ENCODE results near the gene PRX. TPM values are rescaled to one million over a fixed set of nuclear protein-coding genes. Genes with fewer than 3 reads are reported as not detected.

The PRX gene
- total and polyA plus RNA-seq, 2 experiments from 2014 or later = 4.2 TPM

DNA sequence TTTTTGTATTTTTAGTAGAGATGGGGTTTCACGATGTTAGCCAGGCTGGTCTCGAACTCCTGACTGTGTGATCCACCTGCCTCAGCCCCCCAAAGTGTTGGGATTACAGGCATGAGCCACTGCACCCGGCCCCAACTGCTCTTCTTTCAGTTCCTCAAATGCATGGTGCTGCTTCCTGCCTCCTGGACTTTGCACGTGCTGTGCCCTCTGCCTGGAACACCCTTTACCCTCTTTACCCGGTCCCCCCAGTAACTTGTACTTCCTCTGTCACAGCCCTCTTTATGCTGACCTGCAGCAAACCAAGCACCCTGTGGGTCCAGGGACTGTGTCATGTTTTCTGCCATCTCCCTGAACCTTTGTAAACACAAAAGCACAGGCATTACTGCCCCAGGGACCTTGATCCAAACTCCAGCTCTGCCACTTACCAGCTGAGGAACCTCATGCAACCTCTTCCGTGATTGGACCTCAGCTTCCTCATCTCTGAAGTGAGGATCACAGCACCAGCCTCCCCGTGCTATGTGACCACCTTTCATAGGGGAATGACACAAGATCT lies 48.6 kb upstream of the PRX start:
- Histone ChIP-seq H3K27ac (ENCODE audit: low read depth) (no peak overlapping the region), H3K4me3 (no peak overlapping the region), H3K4me1 (ENCODE audit: insufficient read depth) (no peaks in the 10 kb centered on the region; the same call in 1 of the 2 replicates), H3K79me2 (replicated peaks; ENCODE audit: insufficient read depth) (no peaks in the 10 kb centered on the region), H3K9me2 (ENCODE audit: insufficient read depth) (no peaks in the 10 kb centered on the region), H3K4me2 (no peak overlapping the region), H3K27me3 (ENCODE audit: insufficient read depth) (peaks cover 9% of the 10 kb centered on the region), H2AFZ (no peak overlapping the region), H3F3A (replicated peaks; ENCODE audit: low read depth) (no peaks in the 10 kb centered on the region; the same call in 1 of the 2 replicates), H3K36me3 (ENCODE audit: insufficient read depth) (no peaks in the 10 kb centered on the region), H4K20me1 (replicated peaks; ENCODE audit: insufficient read depth) (no peaks in the 10 kb centered on the region)
- DNase-seq (ENCODE audit: low spot score) = no peak
- ATAC-seq = no peak
- H3K27me3 Mint-ChIP-seq (ENCODE audit: insufficient read depth, low read depth, poor library complexity) = peaks cover 22% of the 10 kb centered on the region
- TF ChIP-seq ZNF114 (CRISPR knock-in tag; IDR thresholded peaks at IDR 0.05) (no peak), STAT1 (IDR thresholded peaks at IDR 0.05; ENCODE audit: unreplicated experiment) (no peak), NANOG (IDR thresholded peaks at IDR 0.05; ENCODE audit: borderline replicate concordance) (no peak), JUNB (IDR thresholded peaks at IDR 0.05; ENCODE audit: unreplicated experiment) (no peak), POLR2AphosphoS5 (IDR thresholded peaks at IDR 0.05; ENCODE audit: low read depth) (no peak), EZH2 (IDR thresholded peaks at IDR 0.05; ENCODE audit: low read depth, unreplicated experiment) (no peak), EZH2phosphoT487 (IDR thresholded peaks at IDR 0.05; ENCODE audit: unreplicated experiment) (no peak), ZNF331 (CRISPR knock-in tag; IDR thresholded peaks at IDR 0.05; ENCODE audit: low read depth) (no peak), CREB1 (CRISPR knock-in tag; IDR thresholded peaks at IDR 0.05; ENCODE audit: low read depth) (no peak)
- TF ChIP-seq, protein P1, sequence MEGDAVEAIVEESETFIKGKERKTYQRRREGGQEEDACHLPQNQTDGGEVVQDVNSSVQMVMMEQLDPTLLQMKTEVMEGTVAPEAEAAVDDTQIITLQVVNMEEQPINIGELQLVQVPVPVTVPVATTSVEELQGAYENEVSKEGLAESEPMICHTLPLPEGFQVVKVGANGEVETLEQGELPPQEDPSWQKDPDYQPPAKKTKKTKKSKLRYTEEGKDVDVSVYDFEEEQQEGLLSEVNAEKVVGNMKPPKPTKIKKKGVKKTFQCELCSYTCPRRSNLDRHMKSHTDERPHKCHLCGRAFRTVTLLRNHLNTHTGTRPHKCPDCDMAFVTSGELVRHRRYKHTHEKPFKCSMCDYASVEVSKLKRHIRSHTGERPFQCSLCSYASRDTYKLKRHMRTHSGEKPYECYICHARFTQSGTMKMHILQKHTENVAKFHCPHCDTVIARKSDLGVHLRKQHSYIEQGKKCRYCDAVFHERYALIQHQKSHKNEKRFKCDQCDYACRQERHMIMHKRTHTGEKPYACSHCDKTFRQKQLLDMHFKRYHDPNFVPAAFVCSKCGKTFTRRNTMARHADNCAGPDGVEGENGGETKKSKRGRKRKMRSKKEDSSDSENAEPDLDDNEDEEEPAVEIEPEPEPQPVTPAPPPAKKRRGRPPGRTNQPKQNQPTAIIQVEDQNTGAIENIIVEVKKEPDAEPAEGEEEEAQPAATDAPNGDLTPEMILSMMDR (conservative IDR thresholded peaks at IDR 0.05; ENCODE audit: low read depth in 2 of 2) = no peak
- TF ChIP-seq, protein P2, sequence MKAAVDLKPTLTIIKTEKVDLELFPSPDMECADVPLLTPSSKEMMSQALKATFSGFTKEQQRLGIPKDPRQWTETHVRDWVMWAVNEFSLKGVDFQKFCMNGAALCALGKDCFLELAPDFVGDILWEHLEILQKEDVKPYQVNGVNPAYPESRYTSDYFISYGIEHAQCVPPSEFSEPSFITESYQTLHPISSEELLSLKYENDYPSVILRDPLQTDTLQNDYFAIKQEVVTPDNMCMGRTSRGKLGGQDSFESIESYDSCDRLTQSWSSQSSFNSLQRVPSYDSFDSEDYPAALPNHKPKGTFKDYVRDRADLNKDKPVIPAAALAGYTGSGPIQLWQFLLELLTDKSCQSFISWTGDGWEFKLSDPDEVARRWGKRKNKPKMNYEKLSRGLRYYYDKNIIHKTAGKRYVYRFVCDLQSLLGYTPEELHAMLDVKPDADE (IDR thresholded peaks at IDR 0.05) = no peak
- TF ChIP-seq, protein P3, sequence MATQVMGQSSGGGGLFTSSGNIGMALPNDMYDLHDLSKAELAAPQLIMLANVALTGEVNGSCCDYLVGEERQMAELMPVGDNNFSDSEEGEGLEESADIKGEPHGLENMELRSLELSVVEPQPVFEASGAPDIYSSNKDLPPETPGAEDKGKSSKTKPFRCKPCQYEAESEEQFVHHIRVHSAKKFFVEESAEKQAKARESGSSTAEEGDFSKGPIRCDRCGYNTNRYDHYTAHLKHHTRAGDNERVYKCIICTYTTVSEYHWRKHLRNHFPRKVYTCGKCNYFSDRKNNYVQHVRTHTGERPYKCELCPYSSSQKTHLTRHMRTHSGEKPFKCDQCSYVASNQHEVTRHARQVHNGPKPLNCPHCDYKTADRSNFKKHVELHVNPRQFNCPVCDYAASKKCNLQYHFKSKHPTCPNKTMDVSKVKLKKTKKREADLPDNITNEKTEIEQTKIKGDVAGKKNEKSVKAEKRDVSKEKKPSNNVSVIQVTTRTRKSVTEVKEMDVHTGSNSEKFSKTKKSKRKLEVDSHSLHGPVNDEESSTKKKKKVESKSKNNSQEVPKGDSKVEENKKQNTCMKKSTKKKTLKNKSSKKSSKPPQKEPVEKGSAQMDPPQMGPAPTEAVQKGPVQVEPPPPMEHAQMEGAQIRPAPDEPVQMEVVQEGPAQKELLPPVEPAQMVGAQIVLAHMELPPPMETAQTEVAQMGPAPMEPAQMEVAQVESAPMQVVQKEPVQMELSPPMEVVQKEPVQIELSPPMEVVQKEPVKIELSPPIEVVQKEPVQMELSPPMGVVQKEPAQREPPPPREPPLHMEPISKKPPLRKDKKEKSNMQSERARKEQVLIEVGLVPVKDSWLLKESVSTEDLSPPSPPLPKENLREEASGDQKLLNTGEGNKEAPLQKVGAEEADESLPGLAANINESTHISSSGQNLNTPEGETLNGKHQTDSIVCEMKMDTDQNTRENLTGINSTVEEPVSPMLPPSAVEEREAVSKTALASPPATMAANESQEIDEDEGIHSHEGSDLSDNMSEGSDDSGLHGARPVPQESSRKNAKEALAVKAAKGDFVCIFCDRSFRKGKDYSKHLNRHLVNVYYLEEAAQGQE (IDR thresholded peaks at IDR 0.05; ENCODE audit: unreplicated experiment) = no peak
- TF ChIP-seq, protein P4, sequence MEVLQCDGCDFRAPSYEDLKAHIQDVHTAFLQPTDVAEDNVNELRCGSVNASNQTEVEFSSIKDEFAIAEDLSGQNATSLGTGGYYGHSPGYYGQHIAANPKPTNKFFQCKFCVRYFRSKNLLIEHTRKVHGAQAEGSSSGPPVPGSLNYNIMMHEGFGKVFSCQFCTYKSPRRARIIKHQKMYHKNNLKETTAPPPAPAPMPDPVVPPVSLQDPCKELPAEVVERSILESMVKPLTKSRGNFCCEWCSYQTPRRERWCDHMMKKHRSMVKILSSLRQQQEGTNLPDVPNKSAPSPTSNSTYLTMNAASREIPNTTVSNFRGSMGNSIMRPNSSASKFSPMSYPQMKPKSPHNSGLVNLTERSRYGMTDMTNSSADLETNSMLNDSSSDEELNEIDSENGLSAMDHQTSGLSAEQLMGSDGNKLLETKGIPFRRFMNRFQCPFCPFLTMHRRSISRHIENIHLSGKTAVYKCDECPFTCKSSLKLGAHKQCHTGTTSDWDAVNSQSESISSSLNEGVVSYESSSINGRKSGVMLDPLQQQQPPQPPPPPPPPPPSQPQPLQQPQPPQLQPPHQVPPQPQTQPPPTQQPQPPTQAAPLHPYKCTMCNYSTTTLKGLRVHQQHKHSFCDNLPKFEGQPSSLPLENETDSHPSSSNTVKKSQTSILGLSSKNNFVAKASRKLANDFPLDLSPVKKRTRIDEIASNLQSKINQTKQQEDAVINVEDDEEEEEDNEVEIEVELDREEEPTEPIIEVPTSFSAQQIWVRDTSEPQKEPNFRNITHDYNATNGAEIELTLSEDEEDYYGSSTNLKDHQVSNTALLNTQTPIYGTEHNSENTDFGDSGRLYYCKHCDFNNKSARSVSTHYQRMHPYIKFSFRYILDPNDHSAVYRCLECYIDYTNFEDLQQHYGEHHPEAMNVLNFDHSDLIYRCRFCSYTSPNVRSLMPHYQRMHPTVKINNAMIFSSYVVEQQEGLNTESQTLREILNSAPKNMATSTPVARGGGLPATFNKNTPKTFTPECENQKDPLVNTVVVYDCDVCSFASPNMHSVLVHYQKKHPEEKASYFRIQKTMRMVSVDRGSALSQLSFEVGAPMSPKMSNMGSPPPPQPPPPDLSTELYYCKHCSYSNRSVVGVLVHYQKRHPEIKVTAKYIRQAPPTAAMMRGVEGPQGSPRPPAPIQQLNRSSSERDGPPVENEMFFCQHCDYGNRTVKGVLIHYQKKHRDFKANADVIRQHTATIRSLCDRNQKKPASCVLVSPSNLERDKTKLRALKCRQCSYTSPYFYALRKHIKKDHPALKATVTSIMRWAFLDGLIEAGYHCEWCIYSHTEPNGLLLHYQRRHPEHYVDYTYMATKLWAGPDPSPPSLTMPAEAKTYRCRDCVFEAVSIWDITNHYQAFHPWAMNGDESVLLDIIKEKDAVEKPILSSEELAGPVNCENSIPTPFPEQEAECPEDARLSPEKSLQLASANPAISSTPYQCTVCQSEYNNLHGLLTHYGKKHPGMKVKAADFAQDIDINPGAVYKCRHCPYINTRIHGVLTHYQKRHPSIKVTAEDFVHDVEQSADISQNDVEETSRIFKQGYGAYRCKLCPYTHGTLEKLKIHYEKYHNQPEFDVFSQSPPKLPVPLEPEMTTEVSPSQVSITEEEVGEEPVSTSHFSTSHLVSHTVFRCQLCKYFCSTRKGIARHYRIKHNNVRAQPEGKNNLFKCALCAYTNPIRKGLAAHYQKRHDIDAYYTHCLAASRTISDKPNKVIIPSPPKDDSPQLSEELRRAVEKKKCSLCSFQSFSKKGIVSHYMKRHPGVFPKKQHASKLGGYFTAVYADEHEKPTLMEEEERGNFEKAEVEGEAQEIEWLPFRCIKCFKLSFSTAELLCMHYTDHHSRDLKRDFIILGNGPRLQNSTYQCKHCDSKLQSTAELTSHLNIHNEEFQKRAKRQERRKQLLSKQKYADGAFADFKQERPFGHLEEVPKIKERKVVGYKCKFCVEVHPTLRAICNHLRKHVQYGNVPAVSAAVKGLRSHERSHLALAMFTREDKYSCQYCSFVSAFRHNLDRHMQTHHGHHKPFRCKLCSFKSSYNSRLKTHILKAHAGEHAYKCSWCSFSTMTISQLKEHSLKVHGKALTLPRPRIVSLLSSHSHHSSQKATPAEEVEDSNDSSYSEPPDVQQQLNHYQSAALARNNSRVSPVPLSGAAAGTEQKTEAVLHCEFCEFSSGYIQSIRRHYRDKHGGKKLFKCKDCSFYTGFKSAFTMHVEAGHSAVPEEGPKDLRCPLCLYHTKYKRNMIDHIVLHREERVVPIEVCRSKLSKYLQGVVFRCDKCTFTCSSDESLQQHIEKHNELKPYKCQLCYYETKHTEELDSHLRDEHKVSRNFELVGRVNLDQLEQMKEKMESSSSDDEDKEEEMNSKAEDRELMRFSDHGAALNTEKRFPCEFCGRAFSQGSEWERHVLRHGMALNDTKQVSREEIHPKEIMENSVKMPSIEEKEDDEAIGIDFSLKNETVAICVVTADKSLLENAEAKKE (CRISPR knock-in tag; IDR thresholded peaks at IDR 0.05) = no peak
- H3K27ac Mint-ChIP-seq = no peak overlapping the region
- H3K9me3 Mint-ChIP-seq = no peaks in the 10 kb centered on the region; the same call in 2 of the 3 replicates
- no peak overlapping the region for H3K4me3 Mint-ChIP-seq
- H3K4me1 Mint-ChIP-seq = peaks cover 13% of the 10 kb centered on the region
- no peaks in the 10 kb centered on the region; the same call in 2 of the 3 replicates for H3K36me3 Mint-ChIP-seq (ENCODE audit: low read depth)
